BE2C (cell line): ENCODE data around the gene PTPRG.

Experiments used
- DNase-seq: peaks from one replicate; pipeline ENCODE4 v3.0.0-alpha.2; 2020
- H3K27me3 ChIP-seq: fragments of 250-450 bp; sonication (Bioruptor Pico); 2 replicates; pipeline ENCODE4 v1.5.1; 2020; ENCODE audit warnings: mild to moderate bottlenecking
- H3K36me3 ChIP-seq: fragments of 250-450 bp; sonication (Bioruptor Pico); 2 replicates; pipeline ENCODE4 v1.5.1; 2020; ENCODE audit warnings: mild to moderate bottlenecking
- H3K4me1 ChIP-seq: fragments of 250-450 bp; sonication (Bioruptor Pico); 2 replicates; pipeline ENCODE4 v1.5.1; 2020
- H3K4me3 ChIP-seq: 2 replicates; pipeline ENCODE4 v1.5.1; 2011; ENCODE audit warnings: low read depth, low read length
- H3K9me3 ChIP-seq: fragments of 250-450 bp; sonication (Bioruptor Pico); 2 replicates; pipeline ENCODE4 v1.5.1; 2020
- TF ChIP-seq, protein P1 (sequence below): IDR thresholded peaks from 2 replicates; pipeline ENCODE4 v1.5.1; 2012; ENCODE audit warnings: mild to moderate bottlenecking, low read depth, low read length

PTPRG gene

DNA sequence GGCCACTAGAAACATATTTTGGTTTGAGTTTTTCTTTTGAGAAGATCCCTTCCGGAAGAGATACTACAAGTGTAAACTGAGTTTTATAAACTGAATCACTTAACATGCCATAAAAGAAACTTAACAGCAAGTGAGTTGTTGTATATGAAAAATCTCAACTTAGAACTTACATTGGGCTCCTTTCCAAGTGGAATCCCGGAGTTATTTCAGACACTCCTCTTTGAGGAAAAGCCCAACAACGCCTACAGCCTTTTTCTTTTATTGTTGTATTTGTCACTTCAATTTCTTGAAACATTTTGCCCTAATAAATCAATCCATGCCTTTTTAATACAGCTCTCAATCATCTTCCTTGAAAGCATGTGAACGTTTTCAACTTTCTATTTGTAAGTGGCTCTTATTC, 674.6 kb downstream of the PTPRG start:
- Histone ChIP-seq H3K27me3 (no peaks in the 10 kb centered on the region), H3K9me3 (no peaks in the 10 kb centered on the region), H3K4me3 (no peak overlapping the region), H3K4me1 (peaks cover 41% of the 10 kb centered on the region), H3K36me3 (no peaks in the 10 kb centered on the region)
- no peak for DNase-seq
- TF ChIP-seq, protein P1, sequence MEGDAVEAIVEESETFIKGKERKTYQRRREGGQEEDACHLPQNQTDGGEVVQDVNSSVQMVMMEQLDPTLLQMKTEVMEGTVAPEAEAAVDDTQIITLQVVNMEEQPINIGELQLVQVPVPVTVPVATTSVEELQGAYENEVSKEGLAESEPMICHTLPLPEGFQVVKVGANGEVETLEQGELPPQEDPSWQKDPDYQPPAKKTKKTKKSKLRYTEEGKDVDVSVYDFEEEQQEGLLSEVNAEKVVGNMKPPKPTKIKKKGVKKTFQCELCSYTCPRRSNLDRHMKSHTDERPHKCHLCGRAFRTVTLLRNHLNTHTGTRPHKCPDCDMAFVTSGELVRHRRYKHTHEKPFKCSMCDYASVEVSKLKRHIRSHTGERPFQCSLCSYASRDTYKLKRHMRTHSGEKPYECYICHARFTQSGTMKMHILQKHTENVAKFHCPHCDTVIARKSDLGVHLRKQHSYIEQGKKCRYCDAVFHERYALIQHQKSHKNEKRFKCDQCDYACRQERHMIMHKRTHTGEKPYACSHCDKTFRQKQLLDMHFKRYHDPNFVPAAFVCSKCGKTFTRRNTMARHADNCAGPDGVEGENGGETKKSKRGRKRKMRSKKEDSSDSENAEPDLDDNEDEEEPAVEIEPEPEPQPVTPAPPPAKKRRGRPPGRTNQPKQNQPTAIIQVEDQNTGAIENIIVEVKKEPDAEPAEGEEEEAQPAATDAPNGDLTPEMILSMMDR = no peak

DNA sequence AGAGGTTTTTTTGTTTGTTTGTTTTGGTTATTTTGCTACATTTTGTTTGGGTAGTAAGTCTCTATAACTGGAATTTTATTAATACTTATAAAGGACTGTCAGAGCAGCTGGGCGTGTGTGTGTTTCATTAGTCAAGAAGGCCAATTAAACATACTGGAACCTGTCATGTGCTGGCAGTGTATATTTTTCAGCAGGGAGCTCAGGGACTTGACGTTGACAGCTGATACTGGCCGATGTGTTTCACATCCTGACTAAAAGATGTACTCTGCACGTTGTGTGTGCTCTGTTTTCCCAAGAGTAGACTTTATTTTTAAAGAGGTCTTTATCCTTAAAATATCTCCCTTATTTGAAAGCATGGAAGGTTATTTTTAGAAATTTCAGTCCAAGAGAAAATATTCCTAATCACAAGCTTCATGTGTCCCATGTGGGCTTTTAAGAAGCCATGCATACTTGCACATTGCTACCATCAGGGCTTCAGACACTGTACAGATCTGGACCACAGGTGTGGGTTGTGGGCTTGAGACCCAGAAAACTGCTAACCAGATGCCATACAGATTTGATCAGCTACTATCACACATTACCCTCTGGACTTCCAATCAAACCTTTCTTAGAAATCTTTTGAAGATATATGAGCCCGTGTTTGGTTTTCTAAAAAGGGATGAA, 676.0 kb downstream of the PTPRG start:
- H3K9me3 ChIP-seq = no peaks in the 10 kb centered on the region
- DNase-seq = no peak
- H3K36me3 ChIP-seq = no peaks in the 10 kb centered on the region
- TF ChIP-seq, protein P1 = no peak
- no peaks in the 10 kb centered on the region for H3K27me3 ChIP-seq
- H3K4me1 ChIP-seq = peaks cover 52% of the 10 kb centered on the region
- no peak overlapping the region for H3K4me3 ChIP-seq

DNA sequence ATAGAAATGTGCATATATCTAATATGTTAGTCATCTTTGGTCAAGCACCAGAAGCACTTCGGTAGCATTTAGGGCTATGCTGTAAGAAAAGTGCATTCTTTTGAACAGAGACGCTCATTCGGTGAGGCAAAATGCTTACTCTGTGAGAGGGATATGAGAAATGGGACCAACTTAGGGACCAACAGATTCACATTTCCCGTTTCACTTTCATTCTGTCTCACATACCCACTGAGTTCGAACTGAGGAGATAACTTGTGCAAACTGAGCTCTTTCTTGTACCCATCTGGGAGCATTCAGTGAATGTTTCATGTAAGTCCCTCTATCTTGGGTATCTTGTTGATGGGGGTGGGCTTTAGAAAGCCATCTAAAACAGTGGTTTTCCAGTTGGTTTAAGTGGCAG, 676.6 kb downstream of the PTPRG start:
- DNase-seq = no peak
- H3K27me3 ChIP-seq = no peaks in the 10 kb centered on the region
- TF ChIP-seq, protein P1 = no peak
- H3K4me1 ChIP-seq = peaks cover 57% of the 10 kb centered on the region
- no peaks in the 10 kb centered on the region for H3K36me3 ChIP-seq
- no peak overlapping the region for H3K4me3 ChIP-seq
- H3K9me3 ChIP-seq = no peaks in the 10 kb centered on the region

DNA sequence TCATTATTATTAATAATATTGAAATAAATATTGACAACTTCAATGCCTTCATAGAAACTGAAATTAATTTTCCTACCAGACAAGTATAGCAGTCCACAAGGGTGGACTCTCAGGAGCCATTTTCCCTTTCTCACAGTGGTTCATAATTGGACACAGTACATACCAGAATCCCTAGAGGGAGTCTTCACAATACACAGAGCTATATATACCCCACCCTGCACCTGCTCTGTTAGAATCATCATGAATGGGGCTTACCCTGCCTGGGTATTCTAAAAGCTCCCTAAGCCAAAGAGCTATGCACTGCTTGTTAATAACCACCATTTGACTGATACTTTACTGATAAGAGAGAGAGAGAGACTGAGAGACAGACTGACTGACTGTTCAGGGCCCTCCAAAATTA, 677.1 kb downstream of the PTPRG start:
- Histone ChIP-seq H3K9me3 (no peaks in the 10 kb centered on the region), H3K36me3 (no peaks in the 10 kb centered on the region), H3K4me1 (peaks cover 57% of the 10 kb centered on the region), H3K4me3 (no peak overlapping the region), H3K27me3 (no peaks in the 10 kb centered on the region)
- DNase-seq = peak; percentile 32
- TF ChIP-seq, protein P1 = peak; percentile 26

DNA sequence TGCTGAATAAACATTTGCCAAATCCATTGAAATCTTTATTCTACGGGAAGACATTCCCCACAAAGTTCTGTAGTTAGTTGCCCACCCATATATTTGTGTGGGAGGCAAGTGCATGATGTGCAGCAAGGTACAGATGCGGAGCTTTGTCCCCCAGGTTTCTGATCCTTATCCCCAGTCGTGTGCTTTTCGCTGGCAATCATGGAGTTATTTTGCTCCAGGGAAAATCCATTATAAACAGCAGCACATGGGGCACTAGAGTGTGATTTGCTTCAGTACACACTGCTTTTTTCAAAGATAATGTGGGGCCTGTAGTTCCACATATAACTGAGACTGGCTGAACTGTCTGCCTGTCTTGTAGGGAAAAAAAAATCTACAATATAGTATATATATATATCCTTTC, 679.9 kb downstream of the PTPRG start:
- no peaks in the 10 kb centered on the region for H3K9me3 ChIP-seq
- TF ChIP-seq, protein P1 = no peak
- no peaks in the 10 kb centered on the region for H3K36me3 ChIP-seq
- H3K27me3 ChIP-seq = no peaks in the 10 kb centered on the region
- DNase-seq = peak; percentile 65
- no peak overlapping the region for H3K4me3 ChIP-seq
- peaks cover 54% of the 10 kb centered on the region for H3K4me1 ChIP-seq

DNA sequence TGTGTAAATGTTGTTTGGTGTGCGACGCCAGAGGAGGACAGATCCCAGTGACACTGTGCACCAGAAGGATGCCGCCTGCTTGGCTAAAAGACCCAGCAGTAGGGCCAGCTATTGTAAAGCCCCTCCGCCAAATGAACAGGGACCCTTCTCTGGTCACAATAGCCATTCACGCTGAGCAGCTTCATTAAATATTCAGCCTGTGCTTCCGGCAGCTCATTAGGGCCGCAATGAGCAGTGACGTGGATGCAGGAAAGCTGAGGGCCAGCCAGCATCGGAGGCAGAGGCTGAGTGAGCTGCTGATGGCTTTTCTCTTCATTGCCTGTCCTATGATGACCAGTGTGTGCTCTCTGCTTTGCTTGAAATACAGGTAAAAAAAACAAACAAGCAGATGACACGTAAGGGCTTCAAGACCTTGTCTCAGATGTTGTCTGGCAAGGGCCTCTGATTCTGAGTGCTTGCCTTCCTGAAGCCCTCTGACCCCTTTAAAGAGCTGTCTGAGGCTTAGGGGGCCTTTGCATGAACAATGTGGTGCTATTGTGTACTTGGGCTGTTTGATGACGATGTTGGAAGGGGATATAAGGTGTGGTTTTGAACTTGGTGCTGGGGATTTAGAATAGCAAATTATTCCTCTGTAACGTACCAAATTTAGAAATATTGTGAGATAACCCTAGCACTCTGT, 681.6 kb downstream of the PTPRG start:
- Histone ChIP-seq H3K9me3 (no peaks in the 10 kb centered on the region), H3K4me3 (no peak overlapping the region), H3K4me1 (peaks cover 42% of the 10 kb centered on the region), H3K36me3 (no peaks in the 10 kb centered on the region), H3K27me3 (no peaks in the 10 kb centered on the region)
- DNase-seq = no peak
- TF ChIP-seq, protein P1 = no peak
